ENCODE measurements around the gene NMB. TPM values are rescaled to one million over a fixed set of nuclear protein-coding genes. Genes with fewer than 3 reads are reported as not detected.
"Not testable (repeated sequence)": the region's sequence is repeated elsewhere in the genome, so short reads cannot be mapped to it uniquely, and the experiment has no call there.

NMB gene, protein sequence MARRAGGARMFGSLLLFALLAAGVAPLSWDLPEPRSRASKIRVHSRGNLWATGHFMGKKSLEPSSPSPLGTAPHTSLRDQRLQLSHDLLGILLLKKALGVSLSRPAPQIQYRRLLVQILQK
- polyA plus RNA-seq (2013, experiment 1 of 2) = 9.7 TPM
- polyA plus RNA-seq (2013, experiment 2 of 2) = 9.4 TPM

DNA sequence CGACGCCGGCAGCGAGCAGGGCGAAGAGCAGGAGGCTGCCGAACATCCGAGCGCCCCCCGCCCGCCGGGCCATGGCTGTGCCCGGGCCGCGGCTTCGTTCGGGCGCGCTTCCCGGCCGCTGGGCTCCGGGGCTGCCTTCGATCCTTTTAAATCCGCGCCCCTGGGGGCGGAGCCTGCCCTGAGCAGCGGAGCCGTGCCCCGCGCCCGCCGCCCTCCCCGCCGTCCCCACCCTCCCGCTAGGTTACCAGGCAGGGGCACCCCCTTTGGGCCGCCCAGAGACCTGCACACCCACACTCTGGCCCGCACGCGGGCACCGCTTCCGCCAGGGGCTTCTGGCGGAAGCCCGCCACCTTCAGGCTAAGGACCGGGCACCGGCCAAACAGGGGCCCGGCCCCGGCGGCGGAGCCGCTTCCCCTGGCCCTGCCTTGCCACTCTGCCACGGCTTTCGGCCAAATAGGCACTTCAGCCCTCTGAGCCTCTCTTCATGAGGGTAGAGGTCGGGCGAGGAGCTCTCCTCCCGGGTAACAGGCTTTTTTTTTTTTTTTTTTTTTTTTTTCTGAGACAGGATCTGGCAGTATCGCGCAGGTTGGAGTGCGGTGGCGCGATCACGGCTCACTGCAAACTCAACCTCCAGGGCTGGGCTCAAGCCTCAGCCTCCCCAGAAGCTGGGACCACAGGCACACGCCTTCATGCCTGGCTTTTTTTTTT lies at the start of gene NMB:
Gene NMB (minus strand): TSS at position 120 of the 708 bp plus-strand sequence. CDS start 47 bp downstream, at position 73.
- Histone ChIP-seq H3K9me3 (ENCODE audit: control insufficient read depth, low read length) (no peaks in the 10 kb centered on the region), H3K4me1 (ENCODE audit: control insufficient read depth, insufficient read depth, low read length, poor library complexity, severe bottlenecking) (peaks cover 11% of the 10 kb centered on the region), H3K4me3 (ENCODE audit: extremely low read depth, insufficient read depth, low read length, poor library complexity, severe bottlenecking) (peak within 1 kb of the TSS; percentile 41), H3K27ac (ENCODE audit: low read depth, low read length, severe bottlenecking) (peak within 1 kb of the TSS; percentile 79), H3K36me3 (ENCODE audit: control insufficient read depth, insufficient read depth, low read length) (peaks cover 15% of the 10 kb centered on the region)
- WGBS, 2 experiments (ENCODE audit: insufficient coverage in 2 of 2) = 7% methylated on average over 48 of the region's 61 CpGs

DNA sequence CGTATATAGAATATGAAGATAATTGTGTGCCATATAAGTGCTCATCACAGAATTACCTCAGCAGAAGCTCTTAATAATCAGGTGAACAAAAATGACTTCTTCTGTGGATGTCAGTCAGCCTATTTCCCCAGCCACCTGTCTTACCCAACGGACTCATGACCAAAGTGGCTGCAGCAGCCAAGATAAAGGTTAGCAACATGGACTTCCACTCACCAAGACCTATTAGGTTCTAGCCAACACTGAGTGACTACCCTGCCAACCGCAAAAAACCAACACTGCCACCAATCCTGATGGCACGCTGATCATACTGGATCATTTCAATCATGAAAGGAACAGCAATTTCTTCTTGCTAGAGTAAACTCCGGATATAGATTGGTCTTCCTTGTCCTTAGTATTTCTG lies 45.8 kb upstream of the NMB start:
- 94 to 96% methylated on average over 4 to 5 of the region's 5 CpGs for WGBS, 2 experiments (ENCODE audit: insufficient coverage in 2 of 2)
- Histone ChIP-seq H3K4me3 (ENCODE audit: extremely low read depth, insufficient read depth, low read length, poor library complexity, severe bottlenecking) (no peak overlapping the region), H3K4me1 (ENCODE audit: control insufficient read depth, insufficient read depth, low read length, poor library complexity, severe bottlenecking) (peaks cover 5% of the 10 kb centered on the region), H3K9me3 (ENCODE audit: control insufficient read depth, low read length) (no peaks in the 10 kb centered on the region), H3K27ac (ENCODE audit: low read depth, low read length, severe bottlenecking) (no peak overlapping the region), H3K36me3 (ENCODE audit: control insufficient read depth, insufficient read depth, low read length) (peaks cover 32% of the 10 kb centered on the region)

DNA sequence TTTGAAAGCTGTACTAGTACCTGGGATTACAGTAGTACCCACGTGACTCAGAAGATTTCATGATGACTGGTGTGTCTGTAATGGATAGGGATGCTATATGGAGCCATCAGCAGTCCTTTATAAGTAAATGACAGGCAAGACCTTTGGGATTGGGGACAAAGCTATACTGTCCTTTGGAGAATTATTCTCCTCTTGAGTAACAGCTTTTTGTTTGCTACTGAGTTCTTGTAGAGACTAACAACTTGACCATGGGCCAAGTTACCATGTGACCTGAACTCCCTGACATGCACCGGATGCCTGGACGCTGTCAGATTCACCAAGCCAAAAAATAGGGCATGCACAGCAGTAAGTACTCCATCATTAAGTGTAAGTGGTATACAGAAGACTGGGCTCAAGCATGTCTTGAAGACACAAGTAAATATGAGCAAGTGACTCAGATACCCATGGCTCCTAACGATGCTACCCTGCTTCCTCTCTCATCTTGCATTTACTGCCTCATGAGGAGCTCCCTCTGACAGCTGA lies 45.0 kb upstream of the NMB start:
- H3K9me3 ChIP-seq (ENCODE audit: control insufficient read depth, low read length) = no peaks in the 10 kb centered on the region
- peaks cover 31% of the 10 kb centered on the region for H3K36me3 ChIP-seq (ENCODE audit: control insufficient read depth, insufficient read depth, low read length)
- H3K27ac ChIP-seq (ENCODE audit: low read depth, low read length, severe bottlenecking) = no peak overlapping the region
- whole genome bisulfite sequencing, 2 experiments (ENCODE audit: insufficient coverage in 2 of 2) = 94 to 100% methylated on average over 2 to 4 of the region's 4 CpGs
- peaks cover 5% of the 10 kb centered on the region for H3K4me1 ChIP-seq (ENCODE audit: control insufficient read depth, insufficient read depth, low read length, poor library complexity, severe bottlenecking)
- no peak overlapping the region for H3K4me3 ChIP-seq (ENCODE audit: extremely low read depth, insufficient read depth, low read length, poor library complexity, severe bottlenecking)

DNA sequence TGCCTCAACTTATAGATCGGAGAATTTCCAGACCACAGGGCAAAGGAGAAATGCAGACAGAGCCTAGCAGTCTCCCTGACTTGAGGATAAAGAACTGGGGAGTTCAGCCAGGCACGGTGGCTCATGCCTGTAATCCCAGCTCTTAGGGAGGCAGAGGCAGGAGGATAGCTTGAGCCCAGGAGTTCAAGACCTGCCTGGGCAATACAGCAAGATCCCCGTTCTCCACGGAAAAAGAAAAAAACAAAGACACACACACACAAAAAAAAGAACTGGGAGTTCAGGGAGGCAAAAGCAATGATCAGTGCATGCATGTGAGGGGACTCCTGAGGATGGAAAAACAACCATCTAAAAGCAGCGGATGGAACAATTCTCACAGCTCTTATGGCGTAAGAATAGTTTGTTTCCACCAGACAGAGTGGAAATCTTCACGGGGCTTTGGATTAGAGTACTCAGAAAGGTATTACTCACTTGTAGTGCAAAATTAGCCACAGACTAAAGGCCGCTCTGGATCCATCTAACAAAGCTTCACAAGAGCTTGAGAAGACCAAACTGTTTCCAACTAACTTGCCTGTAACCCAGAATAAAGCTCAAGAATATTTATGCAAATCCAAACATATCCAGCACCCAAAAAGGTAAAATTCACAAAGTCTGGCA lies 41.7 kb upstream of the NMB start:
- H3K4me3 ChIP-seq (ENCODE audit: extremely low read depth, insufficient read depth, low read length, poor library complexity, severe bottlenecking) = no peak overlapping the region
- no peaks in the 10 kb centered on the region for H3K4me1 ChIP-seq (ENCODE audit: control insufficient read depth, insufficient read depth, low read length, poor library complexity, severe bottlenecking)
- H3K36me3 ChIP-seq (ENCODE audit: control insufficient read depth, insufficient read depth, low read length) = peaks cover 23% of the 10 kb centered on the region
- WGBS, 2 experiments (ENCODE audit: insufficient coverage in 2 of 2) = 93 to 94% methylated on average over 6 of the region's 8 CpGs
- H3K27ac ChIP-seq (ENCODE audit: low read depth, low read length, severe bottlenecking) = no peak overlapping the region
- no peaks in the 10 kb centered on the region for H3K9me3 ChIP-seq (ENCODE audit: control insufficient read depth, low read length)

DNA sequence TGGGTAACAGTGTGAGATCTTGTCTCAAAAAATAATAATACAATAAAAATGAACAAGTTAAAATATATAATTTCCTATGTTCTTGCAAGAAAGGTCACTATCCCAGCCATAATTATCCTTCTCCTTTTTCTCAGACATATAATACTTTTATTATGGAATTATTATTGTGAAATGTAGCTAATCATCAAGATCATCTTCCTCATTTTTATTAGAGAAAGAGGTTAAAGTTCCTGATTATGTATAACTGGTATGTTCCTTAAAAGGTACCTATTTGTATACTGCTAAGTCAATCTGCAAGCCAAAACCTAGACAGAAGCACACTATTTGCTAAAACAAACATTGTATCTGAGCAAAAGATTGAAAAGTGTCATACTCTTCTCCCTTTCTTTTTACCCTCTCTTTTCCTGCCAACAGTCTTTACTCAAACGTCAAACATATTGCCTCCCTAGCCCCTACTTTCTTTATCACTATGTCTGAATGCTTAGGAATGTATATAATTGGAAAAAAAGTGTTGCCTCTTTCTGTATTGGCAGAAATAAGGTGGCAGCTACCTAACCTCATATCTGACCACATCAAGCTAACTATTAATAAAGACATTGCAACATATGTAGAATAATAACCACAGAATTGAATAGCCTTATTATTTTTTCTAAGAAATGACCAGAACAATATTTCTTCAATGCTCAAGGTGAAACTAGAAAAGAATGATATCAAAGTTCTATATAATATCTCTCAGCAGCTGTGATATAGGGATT lies 39.4 kb upstream of the NMB start:
- Histone ChIP-seq H3K27ac (ENCODE audit: low read depth, low read length, severe bottlenecking) (no peak overlapping the region), H3K4me3 (ENCODE audit: extremely low read depth, insufficient read depth, low read length, poor library complexity, severe bottlenecking) (no peak overlapping the region), H3K36me3 (ENCODE audit: control insufficient read depth, insufficient read depth, low read length) (peaks cover 15% of the 10 kb centered on the region), H3K4me1 (ENCODE audit: control insufficient read depth, insufficient read depth, low read length, poor library complexity, severe bottlenecking) (no peaks in the 10 kb centered on the region), H3K9me3 (ENCODE audit: control insufficient read depth, low read length) (no peaks in the 10 kb centered on the region)
- no CpG with 5 or more reads among the region's 1 CpG for WGBS, 2 experiments (ENCODE audit: insufficient coverage in 2 of 2)

DNA sequence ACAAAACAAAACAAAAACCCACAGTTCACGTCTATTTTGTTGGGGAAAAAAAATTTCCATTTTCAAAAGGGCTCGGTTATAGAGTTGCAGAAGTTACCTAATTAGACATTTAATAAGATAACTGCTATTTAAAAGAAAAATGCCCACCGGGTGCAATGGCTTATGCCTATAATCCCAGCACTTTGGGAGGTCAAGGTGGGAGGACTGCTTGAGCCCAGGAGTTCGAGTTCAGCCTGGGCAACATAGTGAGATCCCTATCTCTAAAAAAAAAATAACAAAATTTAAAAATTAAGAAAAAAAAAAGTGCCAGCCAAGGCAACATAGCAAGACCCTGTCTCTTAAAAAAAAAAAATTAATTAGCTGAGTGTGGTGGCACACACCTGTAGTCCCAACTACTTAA lies 38.8 kb upstream of the NMB start:
- peaks cover 21% of the 10 kb centered on the region for H3K36me3 ChIP-seq (ENCODE audit: control insufficient read depth, insufficient read depth, low read length)
- no peaks in the 10 kb centered on the region for H3K4me1 ChIP-seq (ENCODE audit: control insufficient read depth, insufficient read depth, low read length, poor library complexity, severe bottlenecking)
- no peak overlapping the region for H3K4me3 ChIP-seq (ENCODE audit: extremely low read depth, insufficient read depth, low read length, poor library complexity, severe bottlenecking)
- no peaks in the 10 kb centered on the region for H3K9me3 ChIP-seq (ENCODE audit: control insufficient read depth, low read length)
- WGBS, 2 experiments (ENCODE audit: insufficient coverage in 2 of 2) = no CpG with 5 or more reads among the region's 4 CpGs
- no peak overlapping the region for H3K27ac ChIP-seq (ENCODE audit: low read depth, low read length, severe bottlenecking)

DNA sequence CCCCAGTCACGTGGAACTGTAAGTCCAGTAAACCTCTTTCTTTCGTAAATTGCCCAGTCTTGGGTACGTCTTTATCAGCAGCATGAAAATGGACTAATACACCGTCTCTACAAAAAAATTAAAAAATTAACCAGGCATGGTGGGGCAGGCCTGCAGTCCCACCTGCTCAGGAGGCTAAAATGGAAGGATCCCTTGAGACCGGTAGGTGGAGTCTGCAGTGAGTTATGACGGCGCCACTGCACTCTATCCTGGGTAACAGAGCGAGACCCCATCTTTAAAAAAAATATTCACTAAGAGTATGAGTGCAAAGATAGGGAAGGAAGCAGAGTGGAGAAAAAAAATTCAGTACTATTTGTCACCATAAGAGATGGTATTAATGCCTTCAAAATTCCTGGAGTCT lies 32.3 kb upstream of the NMB start:
- Histone ChIP-seq H3K36me3 (ENCODE audit: control insufficient read depth, insufficient read depth, low read length) (peaks cover 69% of the 10 kb centered on the region), H3K9me3 (ENCODE audit: control insufficient read depth, low read length) (no peaks in the 10 kb centered on the region), H3K27ac (ENCODE audit: low read depth, low read length, severe bottlenecking) (no peak overlapping the region), H3K4me3 (ENCODE audit: extremely low read depth, insufficient read depth, low read length, poor library complexity, severe bottlenecking) (no peak overlapping the region), H3K4me1 (ENCODE audit: control insufficient read depth, insufficient read depth, low read length, poor library complexity, severe bottlenecking) (no peaks in the 10 kb centered on the region)
- WGBS, 2 experiments (ENCODE audit: insufficient coverage in 2 of 2) = 100% methylated on average over 3 to 5 of the region's 8 CpGs

DNA sequence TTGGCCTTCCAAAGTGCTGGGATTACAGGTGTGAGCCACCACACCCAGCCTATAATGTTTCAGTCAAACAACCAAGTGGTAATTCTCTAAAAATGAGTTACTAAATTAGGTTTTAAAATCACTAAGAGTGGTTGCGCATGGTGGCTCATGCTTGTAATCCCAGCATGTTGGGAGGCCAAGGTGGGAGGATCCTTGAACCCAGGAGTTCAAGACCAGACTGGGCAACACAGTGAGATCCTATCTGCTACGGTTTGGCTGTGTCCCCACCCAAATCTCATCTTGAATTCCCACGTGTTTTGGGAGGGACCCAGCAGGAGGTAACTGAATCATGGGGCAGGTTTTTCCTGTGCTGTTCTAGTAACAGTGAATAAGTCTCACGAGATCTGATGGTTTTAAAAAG lies 31.9 kb upstream of the NMB start:
- 92 to 100% methylated on average over 3 of the region's 4 CpGs for WGBS, 2 experiments (ENCODE audit: insufficient coverage in 2 of 2)
- H3K4me3 ChIP-seq (ENCODE audit: extremely low read depth, insufficient read depth, low read length, poor library complexity, severe bottlenecking) = no peak overlapping the region

DNA sequence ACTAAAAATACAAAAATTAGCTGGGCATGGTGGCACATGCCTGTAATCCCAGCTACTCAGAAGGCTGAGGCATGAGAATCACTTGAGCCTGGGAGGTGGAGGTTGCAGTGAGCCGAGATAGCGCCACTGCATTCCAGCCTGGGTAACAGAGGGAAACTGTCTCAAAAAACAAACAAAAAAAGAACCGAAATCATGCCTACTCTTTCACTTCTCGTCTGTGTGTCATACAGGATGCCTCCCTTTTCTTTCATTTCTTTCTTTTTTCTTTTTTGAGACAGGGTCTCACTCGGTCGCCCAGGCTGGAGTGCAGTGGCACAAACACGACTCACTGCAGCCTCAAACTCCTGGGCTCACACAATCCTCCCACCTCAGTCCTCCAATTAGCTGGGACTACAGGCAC lies 28.4 kb upstream of the NMB start:
- 92 to 98% methylated on average over 6 to 7 of the region's 7 CpGs for WGBS, 2 experiments (ENCODE audit: insufficient coverage in 2 of 2)
- not testable (repeated sequence) for H3K4me1 ChIP-seq (ENCODE audit: control insufficient read depth, insufficient read depth, low read length, poor library complexity, severe bottlenecking); H3K9me3 ChIP-seq (ENCODE audit: control insufficient read depth, low read length); H3K27ac ChIP-seq (ENCODE audit: low read depth, low read length, severe bottlenecking); H3K4me3 ChIP-seq (ENCODE audit: extremely low read depth, insufficient read depth, low read length, poor library complexity, severe bottlenecking)
- H3K36me3 ChIP-seq (ENCODE audit: control insufficient read depth, insufficient read depth, low read length) = peaks cover 87% of the 10 kb centered on the region

More for the DNA sequence above, 31.9 kb upstream of the NMB start:
- H3K36me3 ChIP-seq (ENCODE audit: control insufficient read depth, insufficient read depth, low read length) = peaks cover 70% of the 10 kb centered on the region
- no peaks in the 10 kb centered on the region for H3K4me1 ChIP-seq (ENCODE audit: control insufficient read depth, insufficient read depth, low read length, poor library complexity, severe bottlenecking)
- no peaks in the 10 kb centered on the region for H3K9me3 ChIP-seq (ENCODE audit: control insufficient read depth, low read length)
- H3K27ac ChIP-seq (ENCODE audit: low read depth, low read length, severe bottlenecking) = no peak overlapping the region

DNA sequence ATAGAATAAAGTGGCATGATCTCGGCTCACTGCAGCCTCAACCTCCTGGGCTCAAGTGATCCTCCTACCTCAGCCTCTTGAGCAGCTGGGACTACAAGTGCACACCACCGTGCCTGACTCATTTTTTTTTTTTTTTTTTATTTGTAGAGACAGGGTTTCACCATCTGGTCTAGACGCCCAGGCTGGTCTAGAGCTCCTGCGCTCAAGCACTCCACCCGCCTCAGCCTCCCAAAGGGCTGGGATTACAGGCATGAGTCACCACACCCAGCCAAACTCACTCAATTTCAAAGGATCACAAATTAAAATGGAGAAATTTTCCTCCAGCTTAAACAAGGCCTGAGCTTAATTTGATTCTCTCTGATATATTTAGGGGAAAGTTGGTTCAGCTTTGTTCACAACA lies 27.3 kb upstream of the NMB start:
- 80 to 100% methylated on average over 1 to 2 of the region's 5 CpGs for WGBS, 2 experiments (ENCODE audit: insufficient coverage in 2 of 2)
- no peaks in the 10 kb centered on the region for H3K4me1 ChIP-seq (ENCODE audit: control insufficient read depth, insufficient read depth, low read length, poor library complexity, severe bottlenecking)
- no peak overlapping the region for H3K4me3 ChIP-seq (ENCODE audit: extremely low read depth, insufficient read depth, low read length, poor library complexity, severe bottlenecking)
- H3K9me3 ChIP-seq (ENCODE audit: control insufficient read depth, low read length) = no peaks in the 10 kb centered on the region
- H3K27ac ChIP-seq (ENCODE audit: low read depth, low read length, severe bottlenecking) = no peak overlapping the region
- peaks cover 86% of the 10 kb centered on the region for H3K36me3 ChIP-seq (ENCODE audit: control insufficient read depth, insufficient read depth, low read length)

All from mesodermal cell (in vitro differentiated cells).